ENCODE results near the gene ATG16L2.

Gene ATG16L2

DNA sequence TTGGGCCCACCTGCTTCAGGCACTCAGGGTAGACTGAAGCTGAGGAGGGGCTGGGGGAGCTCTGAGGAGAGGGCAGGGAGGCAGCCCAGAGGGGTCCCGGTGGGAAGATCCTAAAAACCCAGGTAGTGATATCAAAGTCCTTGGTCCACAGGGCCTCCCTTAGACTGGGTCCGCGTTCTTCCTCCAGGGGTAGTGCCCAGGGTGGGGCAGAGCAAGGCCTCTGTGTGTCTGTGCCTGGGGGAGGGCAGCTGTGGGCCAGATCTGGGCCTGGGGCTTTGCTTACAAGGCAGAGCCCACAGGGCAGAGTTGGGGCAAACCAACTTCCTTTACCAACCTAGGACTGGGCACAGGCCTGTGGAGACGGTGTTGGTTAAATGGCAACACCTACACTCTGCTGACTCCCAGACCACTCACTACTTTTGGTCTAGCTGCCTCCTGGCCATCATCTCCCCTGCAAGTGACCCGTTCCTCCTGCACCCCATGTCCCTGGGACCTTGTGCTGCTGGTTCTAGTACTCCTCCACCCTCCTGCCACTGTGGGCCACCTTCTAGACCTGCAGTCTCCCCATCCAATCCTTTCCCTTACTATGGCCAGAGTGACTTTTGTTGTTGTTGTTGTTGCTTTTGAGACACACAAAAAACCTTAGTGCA lies 15.8 kb downstream of the ATG16L2 start (continued):
- TF ChIP-seq, protein P1, sequence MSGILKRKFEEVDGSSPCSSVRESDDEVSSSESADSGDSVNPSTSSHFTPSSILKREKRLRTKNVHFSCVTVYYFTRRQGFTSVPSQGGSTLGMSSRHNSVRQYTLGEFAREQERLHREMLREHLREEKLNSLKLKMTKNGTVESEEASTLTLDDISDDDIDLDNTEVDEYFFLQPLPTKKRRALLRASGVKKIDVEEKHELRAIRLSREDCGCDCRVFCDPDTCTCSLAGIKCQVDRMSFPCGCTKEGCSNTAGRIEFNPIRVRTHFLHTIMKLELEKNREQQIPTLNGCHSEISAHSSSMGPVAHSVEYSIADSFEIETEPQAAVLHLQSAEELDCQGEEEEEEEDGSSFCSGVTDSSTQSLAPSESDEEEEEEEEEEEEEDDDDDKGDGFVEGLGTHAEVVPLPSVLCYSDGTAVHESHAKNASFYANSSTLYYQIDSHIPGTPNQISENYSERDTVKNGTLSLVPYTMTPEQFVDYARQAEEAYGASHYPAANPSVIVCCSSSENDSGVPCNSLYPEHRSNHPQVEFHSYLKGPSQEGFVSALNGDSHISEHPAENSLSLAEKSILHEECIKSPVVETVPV (CRISPR knock-in tag; IDR thresholded peaks at IDR 0.05) = no peak
- TF ChIP-seq TOX (CRISPR knock-in tag; IDR thresholded peaks at IDR 0.05; ENCODE audit: borderline replicate concordance) (no peak), ZNF565 (CRISPR knock-in tag; conservative IDR thresholded peaks at IDR 0.05; ENCODE audit: low read depth) (no peak), POU6F1 (CRISPR knock-in tag; IDR thresholded peaks at IDR 0.05; ENCODE audit: borderline replicate concordance, low read depth) (no peak), GLIS3 (CRISPR knock-in tag; IDR thresholded peaks at IDR 0.05) (no peak)
- TF ChIP-seq, protein P2, sequence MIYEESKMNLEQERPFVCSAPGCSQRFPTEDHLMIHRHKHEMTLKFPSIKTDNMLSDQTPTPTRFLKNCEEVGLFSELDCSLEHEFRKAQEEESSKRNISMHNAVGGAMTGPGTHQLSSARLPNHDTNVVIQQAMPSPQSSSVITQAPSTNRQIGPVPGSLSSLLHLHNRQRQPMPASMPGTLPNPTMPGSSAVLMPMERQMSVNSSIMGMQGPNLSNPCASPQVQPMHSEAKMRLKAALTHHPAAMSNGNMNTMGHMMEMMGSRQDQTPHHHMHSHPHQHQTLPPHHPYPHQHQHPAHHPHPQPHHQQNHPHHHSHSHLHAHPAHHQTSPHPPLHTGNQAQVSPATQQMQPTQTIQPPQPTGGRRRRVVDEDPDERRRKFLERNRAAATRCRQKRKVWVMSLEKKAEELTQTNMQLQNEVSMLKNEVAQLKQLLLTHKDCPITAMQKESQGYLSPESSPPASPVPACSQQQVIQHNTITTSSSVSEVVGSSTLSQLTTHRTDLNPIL (CRISPR knock-in tag; IDR thresholded peaks at IDR 0.05; ENCODE audit: low read depth) = no peak

- TF ChIP-seq ZNF70 (CRISPR knock-in tag; IDR thresholded peaks at IDR 0.05) (no peak), ARNTL (CRISPR knock-in tag; IDR thresholded peaks at IDR 0.05; ENCODE audit: borderline replicate concordance, low read depth) (no peak), TOX (CRISPR knock-in tag; IDR thresholded peaks at IDR 0.05; ENCODE audit: borderline replicate concordance) (no peak), PATZ1 (CRISPR knock-in tag; IDR thresholded peaks at IDR 0.05; ENCODE audit: borderline replicate concordance) (no peak), ZNF565 (CRISPR knock-in tag; conservative IDR thresholded peaks at IDR 0.05; ENCODE audit: low read depth) (no peak), BACH2 (CRISPR knock-in tag; IDR thresholded peaks at IDR 0.05; ENCODE audit: borderline replicate concordance) (no peak), ESRRG (CRISPR knock-in tag; IDR thresholded peaks at IDR 0.05) (no peak), RARB (CRISPR knock-in tag; IDR thresholded peaks at IDR 0.05) (no peak)
- TF ChIP-seq, protein P1 (CRISPR knock-in tag; IDR thresholded peaks at IDR 0.05) = no peak
- peak; percentile 94 for ATAC-seq
These were observed 17.5 kb downstream of the ATG16L2 start for GRCh38 chr11:72831521-72832300.

DNA sequence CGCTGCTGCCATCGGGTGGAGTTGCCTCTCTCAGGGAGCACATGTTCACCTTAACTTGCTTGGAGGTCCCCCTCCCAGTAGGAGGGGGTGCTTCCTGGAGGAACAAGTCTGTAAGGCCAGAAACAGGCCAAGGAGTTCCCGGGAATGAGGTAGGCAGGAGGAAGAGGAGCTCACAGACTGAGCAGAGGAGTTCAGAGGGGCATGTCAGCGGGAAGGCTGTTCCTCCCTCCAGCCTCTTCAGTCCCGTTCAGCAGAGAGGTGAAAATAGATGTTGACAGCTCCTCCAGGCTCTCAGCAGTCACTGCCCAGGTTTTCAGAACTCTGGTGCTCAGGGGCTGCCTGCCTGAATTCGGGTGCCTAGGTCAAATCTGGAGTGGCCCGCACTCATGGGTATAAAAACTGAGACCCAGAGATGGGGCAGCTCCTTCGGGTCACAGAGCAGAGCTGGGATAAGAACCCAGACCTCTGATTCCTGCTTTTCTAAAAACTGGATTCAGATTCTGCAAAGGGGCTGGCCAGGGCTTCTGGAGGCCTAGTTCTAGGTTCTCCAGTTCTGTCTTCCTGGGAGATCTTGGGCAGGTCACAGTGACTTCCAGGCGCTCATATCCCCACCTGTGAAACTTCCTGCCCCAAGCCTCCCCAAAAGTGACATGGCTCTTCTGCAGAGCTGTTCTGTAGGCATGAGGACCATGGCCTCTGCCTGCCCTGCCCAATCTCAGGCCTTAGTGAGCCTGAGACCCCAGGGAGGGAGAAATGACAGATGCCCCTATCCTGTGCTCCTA lies 18.3 kb downstream of the ATG16L2 start:
- TF ChIP-seq, protein P1 (CRISPR knock-in tag; IDR thresholded peaks at IDR 0.05) = no peak
- TF ChIP-seq ESRRG (CRISPR knock-in tag; IDR thresholded peaks at IDR 0.05) (no peak), ZFP3 (CRISPR knock-in tag; IDR thresholded peaks at IDR 0.05) (no peak), RARB (CRISPR knock-in tag; IDR thresholded peaks at IDR 0.05) (no peak), PPARA (CRISPR knock-in tag; IDR thresholded peaks at IDR 0.05; ENCODE audit: borderline replicate concordance) (no peak), PATZ1 (CRISPR knock-in tag; IDR thresholded peaks at IDR 0.05; ENCODE audit: borderline replicate concordance) (no peak), SNAI2 (CRISPR knock-in tag; IDR thresholded peaks at IDR 0.05) (no peak)
- no peak for ATAC-seq
